GM18498 (cell line): ENCODE data around the gene TPK1.
"Not testable (repeated sequence)": the region's sequence is repeated elsewhere in the genome, so short reads cannot be mapped to it uniquely, and the experiment has no call there.

Experiments
- ATAC-seq: cut with Tn5 transposase; IDR thresholded peaks from one replicate; pipeline ENCODE4 v1.9.1; 2021; ENCODE audit warnings: mild to moderate bottlenecking, moderate library complexity; ENCODE audit not compliant: unreplicated experiment

Gene TPK1

GRCh38 chr7:144777889-144778288 is 58.0 kb downstream of the TPK1 start:
- ATAC-seq = not testable (repeated sequence)

- ATAC-seq = peak; percentile 58
Observed at GRCh38 chr7:144777005-144777839, 58.6 kb downstream of the TPK1 start.

- ATAC-seq = no peak
Observed at GRCh38 chr7:144776447-144776846, 59.4 kb downstream of the TPK1 start.

GRCh38 chr7:144775749-144776148 is 60.1 kb downstream of the TPK1 start:
- no peak for ATAC-seq

- ATAC-seq = no peak
Observed at GRCh38 chr7:144771927-144772326, 63.9 kb downstream of the TPK1 start.

- no peak for ATAC-seq
Observed at GRCh38 chr7:144771174-144771573, 64.7 kb downstream of the TPK1 start.

GRCh38 chr7:144769352-144769751 is 66.5 kb downstream of the TPK1 start:
- no peak for ATAC-seq

GRCh38 chr7:144768633-144769032 is 67.2 kb downstream of the TPK1 start:
- ATAC-seq = no peak

GRCh38 chr7:144763291-144763690 is 72.6 kb downstream of the TPK1 start:
- no peak for ATAC-seq

GRCh38 chr7:144762853-144763252 is 73.0 kb downstream of the TPK1 start:
- no peak for ATAC-seq

GRCh38 chr7:144761493-144761892 is 74.4 kb downstream of the TPK1 start:
- ATAC-seq = no peak

GRCh38 chr7:144759653-144760052 is 76.2 kb downstream of the TPK1 start:
- ATAC-seq = no peak

- no peak for ATAC-seq
Observed at GRCh38 chr7:144747936-144748335, 87.9 kb downstream of the TPK1 start.

- ATAC-seq = peak; percentile 94
Observed at GRCh38 chr7:144738708-144739314, 97.0 kb downstream of the TPK1 start.

GRCh38 chr7:144738146-144738545 is 97.7 kb downstream of the TPK1 start:
- ATAC-seq = no peak

GRCh38 chr7:144736880-144737493 is 98.9 kb downstream of the TPK1 start:
- ATAC-seq = no peak

GRCh38 chr7:144735505-144736276 is 100.2 kb downstream of the TPK1 start:
- ATAC-seq = no peak

GRCh38 chr7:144731661-144732351 is 104.0 kb downstream of the TPK1 start:
- ATAC-seq = no peak

GRCh38 chr7:144730224-144730623 is 105.6 kb downstream of the TPK1 start:
- ATAC-seq = no peak

- no peak for ATAC-seq
Observed at GRCh38 chr7:144729226-144729625, 106.6 kb downstream of the TPK1 start.

- ATAC-seq = no peak
Observed at GRCh38 chr7:144728551-144728950, 107.3 kb downstream of the TPK1 start.
